SIG-M5 treated with dmso at 0.1 percent for 504 hours (cell line): ENCODE results near the gene CPT1B.
"Not testable (repeated sequence)": the region's sequence is repeated elsewhere in the genome, so short reads cannot be mapped to it uniquely, and the experiment has no call there.

Experiments
- DNase-seq: peaks from one replicate; lab custom pipeline; 2025; ENCODE audit not compliant: unreplicated experiment; lab: John Stamatoyannopoulos, UW

Gene CPT1B

GRCh38 chr22:50529897-50530579 lies 48.2 kb downstream of the CPT1B start, which contains the start of gene TYMP:
TSS of gene TYMP (minus strand) at chr22:50530012. CDS start at chr22:50529709, 303 bp downstream.
- DNase-seq, result peak; percentile 79

DNA sequence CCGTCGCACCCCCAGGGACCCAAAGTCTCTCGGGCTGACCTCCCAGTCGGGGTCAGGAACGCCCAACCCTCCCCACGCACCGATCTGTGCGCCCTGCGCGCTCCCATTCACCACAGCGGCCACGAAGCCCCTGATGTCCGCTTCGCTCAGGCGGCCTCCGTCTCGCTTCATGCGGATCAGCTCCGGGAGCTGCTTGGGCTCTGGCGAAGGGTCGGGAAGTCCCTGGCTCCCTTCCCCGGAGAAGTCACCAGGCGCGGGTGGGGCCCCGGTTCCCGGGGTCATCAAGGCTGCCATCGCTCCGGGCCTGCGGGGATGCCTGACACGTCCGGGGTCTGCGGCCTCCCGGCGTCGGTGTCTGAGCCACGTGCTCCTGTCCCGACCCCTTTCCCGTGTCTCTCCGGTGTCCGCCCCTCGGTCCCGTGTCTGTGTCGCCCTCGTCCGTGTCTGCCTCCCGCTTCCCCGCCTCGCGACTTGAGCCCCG lies 48.8 kb downstream of the CPT1B start:
- DNase-seq, result peak; percentile 41

- DNase-seq, result no peak
These were observed 49.4 kb downstream of the CPT1B start for GRCh38 chr22:50528682-50529415.

GRCh38 chr22:50527921-50528681 lies 50.1 kb downstream of the CPT1B start:
- DNase-seq, result no peak

DNA sequence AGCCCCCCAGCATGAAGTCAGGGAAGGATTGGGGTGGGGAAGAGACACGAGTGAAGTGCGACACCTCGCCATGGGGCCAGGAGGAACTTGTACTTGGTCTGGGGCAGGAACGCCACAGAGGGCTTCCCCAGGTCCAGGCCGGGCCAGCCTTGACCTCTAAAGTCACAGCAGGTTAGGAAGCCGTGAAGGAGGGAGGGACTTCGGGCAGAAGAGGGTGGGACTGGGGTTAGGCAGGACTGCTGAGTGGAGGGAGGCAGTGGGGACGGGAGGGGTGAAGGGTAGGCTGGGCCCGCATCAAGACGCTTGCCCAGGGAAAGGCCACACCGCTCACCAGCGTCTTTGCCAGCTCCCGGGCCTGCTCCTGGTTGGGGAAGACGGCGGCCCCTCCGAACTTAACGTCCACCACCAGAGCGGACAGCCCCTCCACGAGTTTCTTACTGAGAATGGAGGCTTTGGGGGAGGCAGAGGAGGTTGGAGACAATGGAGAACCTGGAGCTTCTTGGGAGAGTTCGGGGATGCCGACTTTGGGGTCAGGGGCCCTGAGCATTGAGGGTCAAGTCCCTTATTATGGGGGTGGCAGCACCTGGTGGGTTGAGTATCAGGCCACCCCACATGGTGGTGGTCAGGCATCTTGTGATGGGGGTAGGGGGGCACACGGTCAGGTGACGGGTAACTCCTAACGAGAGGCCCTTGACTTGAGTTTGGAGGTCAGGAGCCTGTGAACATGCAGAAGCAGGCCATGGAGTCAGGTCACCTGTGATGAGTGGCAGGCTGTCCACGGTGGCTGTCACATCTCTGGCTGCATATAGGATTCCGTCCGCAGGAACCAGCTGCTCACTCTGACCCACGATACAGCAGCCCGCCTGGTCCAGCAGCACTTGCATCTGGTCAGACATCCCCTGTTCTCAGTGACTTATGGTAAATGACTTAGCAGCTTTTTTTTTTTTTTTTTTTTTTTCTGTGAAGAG lies 51.1 kb downstream of the CPT1B start:
- DNase-seq, result peak; percentile 84

DNA sequence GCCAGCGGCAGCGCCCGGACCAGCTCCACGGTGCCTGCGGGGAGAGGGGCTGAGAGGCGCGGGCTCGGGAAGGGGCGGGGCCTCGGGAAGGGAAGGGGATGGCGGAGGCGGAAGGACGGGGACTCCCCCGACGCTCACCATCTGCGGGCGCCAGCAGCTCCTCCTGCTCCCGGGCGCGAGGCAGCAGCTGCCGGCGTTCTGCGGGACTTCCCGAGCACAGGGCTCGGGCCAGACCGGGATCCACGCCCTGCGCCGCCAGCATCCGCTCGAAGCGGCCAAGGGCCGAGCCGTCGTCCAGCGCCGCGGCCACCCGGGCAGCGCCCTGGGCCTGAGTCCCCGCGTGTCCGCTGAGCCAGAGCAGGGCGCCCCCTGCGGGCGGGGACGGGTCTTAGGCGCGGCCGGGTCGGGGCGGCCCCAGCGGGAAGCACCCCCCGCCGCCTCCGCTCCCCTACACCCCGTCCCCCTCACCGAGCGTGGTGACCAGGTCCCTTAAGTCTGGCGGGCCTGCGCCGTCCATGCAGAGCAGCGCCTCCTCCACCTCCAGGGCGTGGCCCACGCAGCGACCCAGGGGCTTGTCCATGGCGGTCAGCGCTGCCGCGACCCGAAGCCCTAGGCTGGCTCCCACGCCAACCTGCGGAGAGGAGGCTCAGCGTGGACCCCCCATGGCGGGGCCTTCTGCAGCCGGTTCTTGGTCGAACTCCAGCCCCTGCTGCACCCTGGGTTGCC lies 52.0 kb downstream of the CPT1B start:
- DNase-seq, result peak; percentile 65

DNA sequence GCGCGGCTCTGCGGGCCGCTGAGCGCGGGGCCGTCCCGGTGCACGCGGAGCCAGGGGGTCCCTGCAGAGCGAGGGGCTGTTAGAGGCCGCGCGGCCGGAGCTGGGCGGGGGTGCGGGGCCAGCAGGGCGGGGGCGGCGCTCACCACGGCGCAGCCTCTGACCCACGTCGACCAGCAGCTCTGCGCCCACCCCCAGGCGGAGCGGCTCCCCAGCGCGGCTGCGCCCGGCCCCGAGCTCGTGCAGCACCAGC lies 52.4 kb downstream of the CPT1B start:
- no peak for DNase-seq

GRCh38 chr22:50525104-50525857 lies 52.9 kb downstream of the CPT1B start, which contains the start of gene SCO2:
TSS of gene SCO2 (minus strand) at chr22:50525598. CDS start at chr22:50524411, 1,187 bp downstream.
- DNase-seq, result peak; percentile 87

GRCh38 chr22:50524676-50525103 lies 53.5 kb downstream of the CPT1B start:
- DNase-seq, result no peak

DNA sequence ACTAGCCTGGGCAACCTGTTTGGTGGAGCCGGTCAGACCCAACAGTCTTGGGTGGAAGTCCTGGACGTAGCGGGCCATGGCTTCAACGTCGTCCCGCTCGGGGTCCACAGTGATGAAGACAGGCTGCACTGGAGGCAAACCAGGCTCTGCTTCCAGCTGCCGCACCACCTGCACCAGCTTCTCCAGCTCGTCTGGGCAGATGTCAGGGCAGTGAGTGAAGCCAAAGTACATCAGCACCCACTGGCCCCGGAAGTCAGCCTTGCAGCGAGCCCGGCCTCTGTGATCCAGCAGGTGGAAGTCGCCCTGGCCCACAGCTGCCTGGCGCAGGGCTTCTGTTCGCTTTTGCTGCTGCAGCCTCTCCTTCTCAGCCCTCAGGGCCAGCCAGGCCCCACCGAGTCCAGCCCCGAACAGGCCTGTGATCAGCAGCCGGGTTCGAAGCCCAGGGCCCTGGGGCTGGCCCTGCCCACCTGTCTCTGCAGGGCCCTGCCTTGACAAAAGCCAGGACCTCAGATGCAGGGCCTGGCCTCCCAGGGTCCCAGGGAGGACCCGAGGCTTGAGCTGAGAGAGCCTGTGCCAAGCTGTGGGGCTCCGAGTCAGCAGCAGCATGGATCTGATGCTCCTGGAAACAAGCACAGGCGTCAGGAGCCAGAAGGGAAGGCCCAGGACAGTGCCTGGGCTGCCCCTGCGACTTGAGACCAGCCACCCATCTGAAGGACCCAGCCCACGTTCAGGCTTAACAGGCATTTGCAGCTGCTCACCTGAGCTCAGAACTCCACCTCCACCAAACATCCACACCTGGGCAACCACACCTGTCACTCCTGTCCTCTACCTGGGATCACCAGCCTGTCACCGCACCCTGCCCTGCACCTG lies 54.2 kb downstream of the CPT1B start:
- DNase-seq, result no peak

DNA sequence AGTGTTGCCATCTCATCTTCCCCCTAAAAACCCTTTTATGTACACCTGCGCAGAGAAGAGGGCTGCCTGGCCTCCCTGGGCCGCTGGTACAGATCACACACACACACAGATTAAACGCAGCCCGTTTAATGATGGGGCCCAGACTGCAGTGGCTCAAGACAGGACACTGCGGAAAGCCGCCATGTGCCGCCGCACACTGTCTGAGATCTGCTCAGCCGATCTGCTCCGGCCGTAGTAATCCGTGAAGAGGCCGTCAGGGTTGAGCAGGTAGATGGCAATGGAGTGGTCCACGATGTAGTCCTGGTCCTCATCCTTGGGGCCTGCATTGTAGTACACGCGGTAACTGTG lies 54.8 kb downstream of the CPT1B start:
- no peak for DNase-seq

- no peak for DNase-seq
These were observed 55.3 kb downstream of the CPT1B start for GRCh38 chr22:50522806-50523438.

- no peak for DNase-seq
These were observed 55.9 kb downstream of the CPT1B start for GRCh38 chr22:50522208-50522805.

DNA sequence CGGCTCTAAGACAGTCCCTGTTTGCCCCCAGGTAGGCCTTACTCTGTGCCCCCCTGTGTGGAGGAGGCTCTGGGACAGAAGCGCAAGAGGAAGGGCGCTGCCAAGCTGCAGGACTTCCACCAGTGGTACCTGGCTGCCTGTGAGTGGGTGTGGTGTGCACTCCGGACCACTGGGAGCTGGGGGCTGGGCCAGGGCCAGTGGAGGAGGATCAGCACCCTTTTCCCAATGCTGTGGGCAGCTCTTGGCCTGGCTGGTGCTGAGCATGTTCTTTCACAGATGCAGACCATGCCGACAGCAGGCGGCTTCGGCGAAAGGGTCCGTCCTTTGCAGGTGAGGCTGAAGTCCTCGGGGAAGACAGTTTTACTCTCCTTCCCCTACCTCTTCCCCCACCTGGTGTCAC lies 56.5 kb downstream of the CPT1B start:
- DNase-seq, result no peak

DNA sequence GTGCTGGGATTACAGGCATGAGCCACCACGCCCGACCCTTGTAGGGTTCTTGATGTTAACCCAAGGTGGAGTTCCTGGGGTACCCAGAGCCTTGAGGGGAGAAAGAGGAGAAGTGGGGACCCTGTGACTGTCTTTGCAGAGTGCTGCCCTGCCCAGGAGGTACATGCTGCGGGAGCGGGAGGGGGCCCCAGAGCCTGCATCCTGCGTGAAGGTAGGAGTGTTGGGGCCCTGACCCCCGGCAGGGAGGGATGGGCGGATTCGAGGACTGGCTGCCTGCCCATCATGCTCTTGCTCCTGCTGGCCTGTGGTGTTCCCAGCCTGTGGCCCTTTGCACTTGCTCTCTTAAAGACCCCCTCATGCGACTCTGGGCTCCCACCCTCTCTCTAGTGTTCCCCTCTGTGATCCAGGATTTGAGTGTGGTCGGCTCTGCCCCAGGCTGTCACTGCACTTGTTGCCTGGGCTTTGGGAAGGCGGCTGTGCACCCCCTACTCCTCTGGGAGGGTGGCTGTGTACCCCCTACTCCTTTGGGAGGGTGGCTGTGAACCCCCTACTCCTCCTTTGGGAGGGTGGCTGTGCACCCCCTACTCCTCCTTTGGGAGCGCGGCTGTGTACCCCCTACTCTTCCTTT lies 57.3 kb downstream of the CPT1B start:
- DNase-seq, result no peak

GRCh38 chr22:50520184-50520583 lies 58.0 kb downstream of the CPT1B start:
- not testable (repeated sequence) for DNase-seq

GRCh38 chr22:50519151-50519550 lies 59.1 kb downstream of the CPT1B start:
- no peak for DNase-seq
